GM18861 (cell line): Measurements from ENCODE around the gene AIG1.
"Not testable (repeated sequence)": the region's sequence is repeated elsewhere in the genome, so short reads cannot be mapped to it uniquely, and the experiment has no call there.

Source experiments
- ATAC-seq: cut with Tn5 transposase; IDR thresholded peaks from one replicate; pipeline ENCODE4 v1.9.1; 2021; ENCODE audit not compliant: unreplicated experiment

Gene AIG1

DNA sequence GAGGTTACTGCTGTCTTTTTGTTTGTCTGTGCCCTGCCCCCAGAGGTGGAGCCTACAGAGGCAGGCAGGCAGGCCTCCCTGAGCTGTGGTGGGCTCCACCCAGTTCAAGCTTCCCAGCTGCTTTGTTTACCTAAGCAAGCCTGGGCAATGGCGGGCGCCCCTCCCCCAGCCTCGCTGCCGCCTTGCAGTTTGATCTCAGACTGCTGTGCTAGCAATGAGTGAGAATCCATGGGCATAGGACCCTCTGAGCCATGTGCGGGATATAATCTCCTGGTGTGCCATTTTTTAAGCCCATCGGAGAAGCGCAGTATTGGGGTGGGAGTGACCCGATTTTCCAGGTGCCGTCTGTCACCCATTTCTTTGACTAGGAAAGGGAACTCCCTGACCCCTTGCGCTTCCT, 247.1 kb downstream of the AIG1 start:
- ATAC-seq: not testable (repeated sequence)

DNA sequence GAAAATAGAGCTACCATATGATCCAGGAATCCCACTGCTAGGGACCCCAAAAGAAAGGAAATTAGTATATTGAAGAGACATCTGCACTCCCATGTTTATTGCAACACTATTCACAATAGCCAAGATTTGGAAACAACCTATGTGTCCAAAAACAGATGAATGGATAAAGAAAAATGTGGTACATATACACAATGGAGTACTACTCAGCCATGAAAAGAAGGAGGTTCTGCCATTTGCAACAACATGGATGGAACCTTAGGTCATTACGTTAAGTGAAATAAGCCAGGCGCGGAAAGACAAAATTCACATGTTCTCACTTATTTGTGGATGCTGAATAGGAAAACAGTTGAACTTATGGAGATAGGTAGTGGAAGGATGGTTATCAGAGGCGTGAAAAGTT, 252.5 kb downstream of the AIG1 start:
- ATAC-seq: no peak

- ATAC-seq: no peak
These were observed 260.9 kb downstream of the AIG1 start for GRCh38 chr6:143321491-143322086.

- ATAC-seq: no peak
These were observed 261.7 kb downstream of the AIG1 start for GRCh38 chr6:143322386-143322785.

DNA sequence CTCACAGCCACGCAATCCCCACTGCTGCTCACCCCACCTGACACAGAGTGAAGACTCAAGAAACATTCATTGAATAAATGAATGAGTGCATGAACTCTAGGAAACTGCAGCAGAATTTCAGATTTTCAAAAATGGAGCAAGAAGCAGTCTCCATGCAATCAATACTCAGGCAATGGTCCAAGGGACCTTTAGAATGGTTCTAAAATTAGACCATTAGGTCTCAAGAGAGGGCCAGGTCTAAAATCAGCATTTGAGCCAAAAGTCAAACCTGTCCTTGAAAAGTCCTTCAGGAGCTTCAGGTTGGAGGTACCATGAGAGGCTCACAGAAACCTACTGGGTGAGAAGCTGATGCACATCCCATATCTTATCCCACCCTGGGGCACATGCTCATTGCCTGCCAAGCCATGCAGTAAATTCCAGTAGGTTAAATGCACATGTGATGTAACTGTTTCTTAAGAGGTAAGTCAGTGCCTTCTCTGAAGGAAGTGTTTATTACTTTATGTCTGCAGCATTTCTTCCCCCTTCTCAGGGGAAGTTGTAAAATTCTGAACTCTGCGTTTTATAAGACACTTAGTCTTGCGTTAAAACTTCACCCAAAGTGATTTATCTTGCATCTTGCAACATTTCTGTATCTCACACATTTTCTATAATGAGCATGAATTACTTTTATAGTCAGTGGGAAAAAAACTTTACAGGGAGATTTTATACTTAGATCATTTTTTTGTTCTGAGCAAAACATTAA, 263.2 kb downstream of the AIG1 start:
- no peak for ATAC-seq

DNA sequence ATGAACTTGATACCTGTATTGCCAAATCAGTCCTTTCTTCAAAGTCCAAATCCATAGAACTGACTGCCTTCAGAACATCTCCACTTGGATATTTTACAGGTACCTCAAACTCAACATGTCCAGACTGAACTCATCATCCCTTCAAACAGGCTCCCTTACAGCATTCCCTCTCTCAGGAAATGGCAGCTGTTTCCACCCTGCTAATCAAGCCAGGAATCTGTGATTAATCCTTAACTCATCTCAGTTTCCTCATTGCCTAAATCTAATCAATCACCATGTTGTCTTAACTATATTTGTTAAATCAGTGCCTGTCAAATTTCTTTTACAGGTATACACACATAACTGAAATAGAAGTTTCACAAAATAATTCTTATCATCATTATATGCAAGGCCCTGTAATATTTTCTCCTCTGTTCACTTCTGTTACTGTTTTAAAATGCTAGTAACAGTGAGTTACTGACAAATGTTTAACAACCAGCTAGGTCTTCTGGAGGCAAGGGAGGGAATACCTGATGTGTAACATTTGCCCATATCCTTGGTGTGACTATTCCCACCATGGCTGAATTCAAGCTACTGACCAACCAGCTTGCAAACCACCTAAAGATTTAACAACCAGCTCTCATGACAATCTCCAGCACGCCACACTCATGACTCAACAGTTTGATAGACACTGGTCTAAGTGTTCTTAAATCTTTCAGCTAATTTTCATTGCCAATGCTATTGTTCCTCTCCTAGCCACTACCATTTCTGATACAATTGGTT, 264.9 kb downstream of the AIG1 start:
- ATAC-seq: no peak

DNA sequence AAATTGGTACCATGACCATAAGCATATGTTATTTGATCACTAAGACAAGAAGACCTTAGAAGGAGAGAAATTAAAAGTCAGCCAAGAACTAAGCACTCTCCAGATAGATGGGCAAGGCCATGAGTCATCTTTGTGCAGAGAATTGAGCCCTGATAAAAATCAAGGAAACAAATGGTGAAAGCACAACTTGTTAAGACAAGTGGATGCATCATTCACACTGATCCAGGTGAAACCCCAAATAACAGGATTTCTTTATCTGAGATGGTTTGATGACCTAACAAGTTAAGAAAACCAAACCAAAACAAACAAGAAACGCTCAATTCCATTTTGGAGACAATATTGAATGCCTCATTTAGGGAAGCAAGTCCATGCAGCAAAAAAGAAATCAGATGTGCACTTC, 268.2 kb downstream of the AIG1 start:
- ATAC-seq: no peak

- no peak for ATAC-seq
These were observed 268.6 kb downstream of the AIG1 start for GRCh38 chr6:143329323-143329722.

- no peak for ATAC-seq
These were observed 270.7 kb downstream of the AIG1 start for GRCh38 chr6:143331362-143331761.

GRCh38 chr6:143332153-143332845, 271.6 kb downstream of the AIG1 start:
- no peak for ATAC-seq

- no peak for ATAC-seq
These were observed 272.4 kb downstream of the AIG1 start for GRCh38 chr6:143333081-143333480.

DNA sequence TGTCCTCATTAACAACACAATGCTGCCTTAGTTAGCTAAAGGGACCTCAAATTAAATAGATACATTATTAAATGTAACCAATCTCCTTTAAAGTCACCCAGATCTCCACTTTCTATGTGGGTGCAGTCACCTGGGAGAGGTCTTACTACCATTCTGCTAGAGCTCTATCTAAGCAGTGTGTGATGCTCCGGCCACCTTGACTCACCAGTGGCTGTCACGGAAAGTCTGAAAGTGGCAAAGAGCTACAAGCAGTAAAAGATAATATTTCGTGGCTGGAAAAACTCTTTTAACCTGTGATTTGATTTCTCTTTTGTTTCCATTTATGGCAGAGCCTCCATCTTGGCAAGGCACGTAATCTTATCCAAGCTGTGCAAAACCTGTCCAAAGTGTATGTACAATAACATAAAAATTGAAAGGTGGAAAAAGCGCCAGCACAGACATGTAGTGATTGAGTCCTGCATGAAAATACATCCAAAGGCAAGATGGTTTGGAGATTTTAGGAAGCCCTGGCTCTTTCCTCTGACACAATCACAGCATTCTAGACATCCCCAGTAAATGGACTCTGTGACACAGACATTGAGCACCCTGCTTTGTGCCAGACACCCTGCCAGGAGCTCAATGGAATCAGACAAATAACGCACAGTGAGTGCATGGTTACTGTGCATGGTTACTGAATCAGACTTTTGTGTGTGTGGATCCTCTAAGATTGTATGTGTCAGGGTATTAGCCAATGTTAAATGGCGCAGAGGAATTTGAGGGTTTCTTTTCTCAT, 273.2 kb downstream of the AIG1 start:
- no peak for ATAC-seq

DNA sequence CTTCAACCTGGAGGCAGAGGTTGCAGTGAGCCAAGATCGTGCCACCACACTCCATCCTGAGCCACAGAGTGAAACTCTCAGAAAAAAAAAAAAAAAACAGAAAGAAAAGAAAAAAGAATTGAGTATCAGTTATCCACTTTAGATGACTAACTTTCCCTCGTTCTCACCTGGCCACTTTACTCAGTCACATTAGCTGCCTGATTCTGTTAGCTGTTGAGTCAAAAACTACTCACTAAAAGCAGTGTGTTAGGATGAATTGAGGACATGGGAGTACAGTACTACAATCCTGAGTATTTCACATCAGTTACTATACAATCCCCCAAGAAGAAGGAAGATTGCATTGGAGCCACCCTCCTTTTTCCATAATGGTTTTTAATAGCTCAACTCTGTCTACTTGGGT, 275.2 kb downstream of the AIG1 start:
- ATAC-seq: no peak

GRCh38 chr6:143336446-143337152, 275.9 kb downstream of the AIG1 start:
- no peak for ATAC-seq

- no peak for ATAC-seq
These were observed 276.7 kb downstream of the AIG1 start for GRCh38 chr6:143337201-143337949.

- no peak for ATAC-seq
These were observed 278.5 kb downstream of the AIG1 start for GRCh38 chr6:143339223-143339622.

- ATAC-seq: not testable (repeated sequence)
These were observed 284.8 kb downstream of the AIG1 start for GRCh38 chr6:143345477-143345876.

DNA sequence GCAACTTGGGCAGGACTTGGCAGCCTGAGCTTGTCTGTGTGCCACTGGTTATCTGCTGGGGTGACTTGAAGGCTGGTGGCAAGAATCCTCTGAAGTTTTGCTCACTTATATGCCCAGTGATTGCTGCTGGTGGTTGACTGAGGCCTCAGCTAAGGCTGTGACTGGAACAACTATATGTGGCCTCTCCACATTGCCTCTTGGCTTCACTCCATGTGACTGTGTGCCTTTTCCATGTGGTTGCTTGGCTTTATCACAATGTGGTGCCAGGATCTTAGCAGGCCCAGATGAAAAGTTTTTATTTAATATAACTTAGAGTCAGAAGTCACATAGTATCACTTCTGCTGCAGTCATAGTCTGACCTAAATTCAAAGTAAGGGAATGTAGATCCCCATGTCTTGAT, 285.3 kb downstream of the AIG1 start:
- no peak for ATAC-seq

DNA sequence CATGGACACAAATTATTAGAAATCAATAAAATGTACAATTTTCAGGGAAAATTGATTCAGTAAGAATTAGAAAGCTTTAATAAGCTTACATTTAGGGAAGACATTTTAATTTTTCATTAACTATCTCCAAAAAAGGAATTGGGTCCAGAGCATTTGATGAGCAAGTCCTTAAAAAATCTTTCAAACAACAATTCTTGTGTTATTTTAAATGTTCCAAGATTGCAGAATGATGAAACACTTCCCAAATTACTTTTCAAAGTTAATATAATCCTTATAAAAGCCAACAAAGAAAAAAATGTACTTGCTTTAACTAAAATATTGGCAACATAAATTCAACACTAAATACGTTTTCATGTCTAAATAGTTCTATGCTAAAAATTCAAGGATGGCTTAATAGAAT, 287.8 kb downstream of the AIG1 start:
- ATAC-seq: no peak
